ENCODE results near the gene SOCS1. TPM values are rescaled to one million over a fixed set of nuclear protein-coding genes. Genes with fewer than 3 reads are reported as not detected.

SOCS1 gene
- total RNA-seq, 3 donors from 2014 or later (not counting 1 experiment from before 2014, with no cell fraction given): 21.7 to 74.7 (median 27.2) TPM

- H3K27ac Mint-ChIP-seq: peak overlapping the region in 1 of 2 donors; percentile 24
- Histone ChIP-seq H3K4me1 (ENCODE audit: control insufficient read depth, insufficient read depth, low read length) (peaks cover 10% of the 10 kb centered on the region), H3K9me3 (ENCODE audit: control insufficient read depth, insufficient read depth, low read length) (no peaks in the 10 kb centered on the region), H3K27me3 (ENCODE audit: control insufficient read depth, insufficient read depth, low read length) (no peaks in the 10 kb centered on the region), H3K27ac (ENCODE audit: low read length) (no peak overlapping the region), H3K36me3 (ENCODE audit: control insufficient read depth, insufficient read depth, low read length) (no peaks in the 10 kb centered on the region), H3K4me3 (ENCODE audit: low read length) (no peak overlapping the region)
- no peak for TF ChIP-seq CTCF (IDR thresholded peaks at IDR 0.05)
- DNase-seq: no peak
- no peak for ATAC-seq
- H3K4me1 Mint-ChIP-seq: peaks cover 6 to 10% of the 10 kb centered on the region in 2 donors
- peaks cover 8 to 9% of the 10 kb centered on the region in 2 donors for H3K27me3 Mint-ChIP-seq (ENCODE audit: low read depth in 2 of 2)
- 69% methylated on average over 7 of the region's 9 CpGs for WGBS (ENCODE audit: insufficient coverage)
- H3K36me3 Mint-ChIP-seq: no peaks in the 10 kb centered on the region
- H3K4me3 Mint-ChIP-seq: no peak overlapping the region
- intact Hi-C loops (cut with micrococcal nuclease): no loop called here
- no peaks in the 10 kb centered on the region for H3K9me3 Mint-ChIP-seq
Observed at GRCh38 chr16:11264155-11264832, 8.3 kb upstream of the SOCS1 start.

GRCh38 chr16:11263737-11264136, 7.7 kb upstream of the SOCS1 start:
- peak; percentile 31 to 63 (median 50) for ATAC-seq
- no peaks in the 10 kb centered on the region for H3K36me3 Mint-ChIP-seq
- H3K9me3 ChIP-seq (ENCODE audit: control insufficient read depth, insufficient read depth, low read length): no peaks in the 10 kb centered on the region
- TF ChIP-seq CTCF (IDR thresholded peaks at IDR 0.05): no peak
- no peak overlapping the region for H3K4me3 ChIP-seq (ENCODE audit: low read length)
- H3K4me1 Mint-ChIP-seq: peaks cover 9 to 11% of the 10 kb centered on the region in 2 donors
- intact Hi-C loops (cut with micrococcal nuclease): no loop called here
- no peaks in the 10 kb centered on the region for H3K9me3 Mint-ChIP-seq
- WGBS (ENCODE audit: insufficient coverage): 10% methylated on average over 4 of the region's 4 CpGs
- H3K27ac Mint-ChIP-seq: peak overlapping the region in 1 of 2 donors; percentile 24
- H3K27me3 ChIP-seq (ENCODE audit: control insufficient read depth, insufficient read depth, low read length): no peaks in the 10 kb centered on the region
- no peaks in the 10 kb centered on the region for H3K36me3 ChIP-seq (ENCODE audit: control insufficient read depth, insufficient read depth, low read length)
- H3K4me3 Mint-ChIP-seq: no peak overlapping the region
- H3K27ac ChIP-seq (ENCODE audit: low read length): no peak overlapping the region
- H3K4me1 ChIP-seq (ENCODE audit: control insufficient read depth, insufficient read depth, low read length): peaks cover 16% of the 10 kb centered on the region
- DNase-seq: peak in 1 of 2 donors; percentile 62
- H3K27me3 Mint-ChIP-seq (ENCODE audit: low read depth in 2 of 2): peaks cover 8 to 9% of the 10 kb centered on the region in 2 donors

GRCh38 chr16:11262915-11263314, 6.9 kb upstream of the SOCS1 start:
- H3K36me3 Mint-ChIP-seq: no peaks in the 10 kb centered on the region
- TF ChIP-seq CTCF (IDR thresholded peaks at IDR 0.05): no peak
- Histone ChIP-seq H3K27ac (ENCODE audit: low read length) (no peak overlapping the region), H3K9me3 (ENCODE audit: control insufficient read depth, insufficient read depth, low read length) (no peaks in the 10 kb centered on the region), H3K36me3 (ENCODE audit: control insufficient read depth, insufficient read depth, low read length) (no peaks in the 10 kb centered on the region), H3K27me3 (ENCODE audit: control insufficient read depth, insufficient read depth, low read length) (no peaks in the 10 kb centered on the region), H3K4me3 (ENCODE audit: low read length) (no peak overlapping the region), H3K4me1 (ENCODE audit: control insufficient read depth, insufficient read depth, low read length) (peaks cover 24% of the 10 kb centered on the region)
- no peak overlapping the region for H3K27ac Mint-ChIP-seq
- no peak overlapping the region for H3K4me3 Mint-ChIP-seq
- H3K27me3 Mint-ChIP-seq (ENCODE audit: low read depth in 2 of 2): peaks cover 3 to 8% of the 10 kb centered on the region in 2 donors
- peaks cover 15 to 18% of the 10 kb centered on the region in 2 donors for H3K4me1 Mint-ChIP-seq
- DNase-seq (no peak), ATAC-seq (no peak)
- no peaks in the 10 kb centered on the region for H3K9me3 Mint-ChIP-seq
- WGBS (ENCODE audit: insufficient coverage): 92% methylated on average over 8 of the region's 8 CpGs
- intact Hi-C loops (cut with micrococcal nuclease): no loop called here

GRCh38 chr16:11260596-11260966, 4.6 kb upstream of the SOCS1 start:
- ATAC-seq (no peak), DNase-seq (no peak)
- Histone ChIP-seq H3K9me3 (ENCODE audit: control insufficient read depth, insufficient read depth, low read length) (no peaks in the 10 kb centered on the region), H3K27ac (ENCODE audit: low read length) (no peak overlapping the region), H3K36me3 (ENCODE audit: control insufficient read depth, insufficient read depth, low read length) (no peaks in the 10 kb centered on the region), H3K27me3 (ENCODE audit: control insufficient read depth, insufficient read depth, low read length) (no peaks in the 10 kb centered on the region), H3K4me3 (ENCODE audit: low read length) (no peak overlapping the region), H3K4me1 (ENCODE audit: control insufficient read depth, insufficient read depth, low read length) (peaks cover 37% of the 10 kb centered on the region)
- H3K9me3 Mint-ChIP-seq: no peaks in the 10 kb centered on the region
- no peak overlapping the region for H3K27ac Mint-ChIP-seq
- H3K4me3 Mint-ChIP-seq: no peak overlapping the region
- WGBS (ENCODE audit: insufficient coverage): 93% methylated on average over 3 of the region's 3 CpGs
- H3K27me3 Mint-ChIP-seq (ENCODE audit: low read depth in 2 of 2): peaks cover 0 to 3% of the 10 kb centered on the region in 2 donors
- peaks cover 22 to 30% of the 10 kb centered on the region in 2 donors for H3K4me1 Mint-ChIP-seq
- intact Hi-C loops (cut with micrococcal nuclease): no loop called here
- TF ChIP-seq CTCF (IDR thresholded peaks at IDR 0.05): no peak
- H3K36me3 Mint-ChIP-seq: no peaks in the 10 kb centered on the region
